ENCODE results near the gene ME3. TPM values are rescaled to one million over a fixed set of nuclear protein-coding genes. Genes with fewer than 3 reads are reported as not detected.

ME3 gene
- total RNA-seq, 1 donor from 2014 or later = 1.3 TPM

GRCh38 chr11:86416494-86416893 lies 255.9 kb downstream of the ME3 start:
- no peaks in the 10 kb centered on the region for H3K36me3 Mint-ChIP-seq (ENCODE audit: low read depth)
- H3K4me1 Mint-ChIP-seq = no peaks in the 10 kb centered on the region
- H3K9me3 Mint-ChIP-seq = no peaks in the 10 kb centered on the region
- ChIA-PET CTCF (interaction anchor here (0.9 kb wide), 1 partner anchor 398 kb away, joined by 3 read pairs; no protein-coding TSS in a partner anchor), POLR2A (no interaction called here)
- no peak overlapping the region for H3K27ac Mint-ChIP-seq
- intact Hi-C loops (cut with micrococcal nuclease) = no loop called here
- no peak for TF ChIP-seq CTCF (IDR thresholded peaks at IDR 0.05)
- no peak for DNase-seq
- no peak overlapping the region for H3K4me3 Mint-ChIP-seq
- no peaks in the 10 kb centered on the region for H3K27me3 Mint-ChIP-seq
- no peak for ATAC-seq (ENCODE audit: low read depth)

DNA sequence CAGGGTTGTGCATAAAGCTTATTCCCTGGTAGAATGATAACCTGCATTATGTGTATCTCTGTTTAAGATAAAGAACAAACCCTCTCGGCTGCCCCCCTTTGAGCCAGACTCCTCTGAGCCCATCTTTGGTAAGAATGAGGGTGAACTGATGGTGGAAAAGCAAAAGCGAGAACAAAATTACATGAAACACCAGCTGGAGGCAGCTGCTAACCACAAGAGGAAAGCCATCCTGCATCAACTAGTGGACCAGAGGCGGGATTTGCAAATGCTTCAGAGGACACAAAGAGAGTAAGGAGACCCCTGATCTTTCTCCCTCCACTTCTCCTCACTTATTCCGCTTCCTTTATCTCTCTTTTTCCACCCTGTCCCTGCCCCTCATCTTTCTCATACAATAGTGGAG lies 257.4 kb downstream of the ME3 start:
- no peaks in the 10 kb centered on the region for H3K9me3 Mint-ChIP-seq
- intact Hi-C loops (cut with micrococcal nuclease) = no loop called here
- CTCF ChIA-PET = no interaction called here

GRCh38 chr11:86414032-86414431 lies 258.4 kb downstream of the ME3 start:
- intact Hi-C loops (cut with micrococcal nuclease) = no loop called here
- ChIA-PET CTCF (no interaction called here), POLR2A (no interaction called here)
- no peaks in the 10 kb centered on the region for H3K27me3 Mint-ChIP-seq
- DNase-seq (no peak), ATAC-seq (ENCODE audit: low read depth) (no peak)
- H3K4me1 Mint-ChIP-seq = no peaks in the 10 kb centered on the region
- TF ChIP-seq CTCF (IDR thresholded peaks at IDR 0.05) = no peak
- H3K4me3 Mint-ChIP-seq = no peak overlapping the region
- no peaks in the 10 kb centered on the region for H3K9me3 Mint-ChIP-seq
- H3K27ac Mint-ChIP-seq = no peak overlapping the region
- H3K36me3 Mint-ChIP-seq (ENCODE audit: low read depth) = no peaks in the 10 kb centered on the region

More for the DNA sequence above, 257.4 kb downstream of the ME3 start:
- H3K4me3 Mint-ChIP-seq = no peak overlapping the region
- no peaks in the 10 kb centered on the region for H3K27me3 Mint-ChIP-seq
- H3K27ac Mint-ChIP-seq = no peak overlapping the region
- DNase-seq (no peak), ATAC-seq (ENCODE audit: low read depth) (no peak)
- no peak for TF ChIP-seq CTCF (IDR thresholded peaks at IDR 0.05)
- H3K4me1 Mint-ChIP-seq = no peaks in the 10 kb centered on the region
- H3K36me3 Mint-ChIP-seq (ENCODE audit: low read depth) = no peaks in the 10 kb centered on the region
- POLR2A ChIA-PET = no interaction called here

- Mint-ChIP-seq H3K4me1 (no peaks in the 10 kb centered on the region), H3K4me3 (no peak overlapping the region), H3K36me3 (ENCODE audit: low read depth) (no peaks in the 10 kb centered on the region), H3K27ac (no peak overlapping the region), H3K9me3 (no peaks in the 10 kb centered on the region), H3K27me3 (no peaks in the 10 kb centered on the region)
- POLR2A ChIA-PET = no interaction called here
- DNase-seq (no peak), ATAC-seq (ENCODE audit: low read depth) (no peak)
- CTCF ChIA-PET = no interaction called here
- intact Hi-C loops (cut with micrococcal nuclease) = no loop called here
- no peak for TF ChIP-seq CTCF (IDR thresholded peaks at IDR 0.05)
These were observed 263.6 kb downstream of the ME3 start for GRCh38 chr11:86408845-86409244.

DNA sequence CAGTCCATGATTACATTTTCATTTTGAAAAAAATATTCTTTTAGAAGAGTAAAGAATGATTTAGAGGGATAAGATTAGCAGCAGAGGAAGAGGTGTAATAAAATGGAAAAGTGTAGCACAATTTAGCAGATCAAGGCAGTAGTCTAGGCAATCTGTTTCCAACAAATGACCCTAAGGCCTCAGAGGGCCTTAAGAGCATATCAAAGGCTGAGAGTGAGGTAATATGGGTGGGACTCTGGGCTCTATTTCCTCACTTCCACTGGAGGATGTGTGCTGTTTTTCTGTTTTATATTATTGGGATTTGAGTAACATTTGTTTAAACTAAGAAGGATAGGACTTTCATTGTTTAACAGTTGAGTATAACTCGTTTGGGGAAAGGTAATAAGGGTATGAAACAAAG lies 269.0 kb downstream of the ME3 start:
- Mint-ChIP-seq H3K4me3 (no peak overlapping the region), H3K9me3 (no peaks in the 10 kb centered on the region), H3K4me1 (no peaks in the 10 kb centered on the region), H3K36me3 (ENCODE audit: low read depth) (no peaks in the 10 kb centered on the region), H3K27ac (no peak overlapping the region), H3K27me3 (no peaks in the 10 kb centered on the region)
- ATAC-seq (ENCODE audit: low read depth) (no peak), DNase-seq (no peak)
- TF ChIP-seq CTCF (IDR thresholded peaks at IDR 0.05) = no peak
- intact Hi-C loops (cut with micrococcal nuclease) = no loop called here
- ChIA-PET POLR2A (no interaction called here), CTCF (no interaction called here)

All from activated B cell treated with CpG ODN at 0.5 μM for 24 hours (primary cell).